ENCODE results near the gene SUPT3H.

SUPT3H gene

GRCh38 chr6:44949596-44950201 is 428.0 kb downstream of the SUPT3H start:
- TF ChIP-seq CTCF (IDR thresholded peaks at IDR 0.05): no peak
- no peaks in the 10 kb centered on the region for H3K27me3 Mint-ChIP-seq (ENCODE audit: low read depth, poor library complexity)
- DNase-seq: no peak
- no peaks in the 10 kb centered on the region for H3K4me1 Mint-ChIP-seq
- no peak overlapping the region for H3K4me3 Mint-ChIP-seq
- no peak overlapping the region for H3K27ac Mint-ChIP-seq
- peaks cover 67% of the 10 kb centered on the region for H3K36me3 Mint-ChIP-seq (ENCODE audit: low read depth)
- peaks cover 60% of the 10 kb centered on the region for H3K9me3 Mint-ChIP-seq

- H3K27me3 Mint-ChIP-seq (ENCODE audit: low read depth, poor library complexity): no peaks in the 10 kb centered on the region
- no peak overlapping the region for H3K27ac Mint-ChIP-seq
- H3K36me3 Mint-ChIP-seq (ENCODE audit: low read depth): peaks cover 62% of the 10 kb centered on the region
- H3K9me3 Mint-ChIP-seq: peaks cover 61% of the 10 kb centered on the region
- no peaks in the 10 kb centered on the region for H3K4me1 Mint-ChIP-seq
- no peak overlapping the region for H3K4me3 Mint-ChIP-seq
- no peak for DNase-seq
- TF ChIP-seq CTCF (IDR thresholded peaks at IDR 0.05): no peak
Measured at GRCh38 chr6:44943541-44943940, 434.2 kb downstream of the SUPT3H start.

GRCh38 chr6:44942798-44943197 is 434.9 kb downstream of the SUPT3H start:
- Mint-ChIP-seq H3K27me3 (ENCODE audit: low read depth, poor library complexity) (no peaks in the 10 kb centered on the region), H3K36me3 (ENCODE audit: low read depth) (peaks cover 60% of the 10 kb centered on the region), H3K27ac (no peak overlapping the region), H3K4me1 (no peaks in the 10 kb centered on the region), H3K9me3 (peaks cover 54% of the 10 kb centered on the region), H3K4me3 (no peak overlapping the region)
- TF ChIP-seq CTCF (IDR thresholded peaks at IDR 0.05): no peak
- no peak for DNase-seq

GRCh38 chr6:44942201-44942600 is 435.5 kb downstream of the SUPT3H start:
- H3K27me3 Mint-ChIP-seq (ENCODE audit: low read depth, poor library complexity): no peaks in the 10 kb centered on the region
- peaks cover 54% of the 10 kb centered on the region for H3K36me3 Mint-ChIP-seq (ENCODE audit: low read depth)

GRCh38 chr6:44940367-44940766 is 437.4 kb downstream of the SUPT3H start:
- H3K27me3 Mint-ChIP-seq (ENCODE audit: low read depth, poor library complexity): no peaks in the 10 kb centered on the region
- H3K27ac Mint-ChIP-seq: no peak overlapping the region
- no peak overlapping the region for H3K4me3 Mint-ChIP-seq
- no peak for TF ChIP-seq CTCF (IDR thresholded peaks at IDR 0.05)
- H3K4me1 Mint-ChIP-seq: no peaks in the 10 kb centered on the region
- peaks cover 37% of the 10 kb centered on the region for H3K36me3 Mint-ChIP-seq (ENCODE audit: low read depth)
- DNase-seq: no peak
- peaks cover 29% of the 10 kb centered on the region for H3K9me3 Mint-ChIP-seq

More at GRCh38 chr6:44942201-44942600, 435.5 kb downstream of the SUPT3H start:
- Mint-ChIP-seq H3K4me3 (no peak overlapping the region), H3K4me1 (no peaks in the 10 kb centered on the region), H3K9me3 (peaks cover 48% of the 10 kb centered on the region), H3K27ac (no peak overlapping the region)
- DNase-seq: no peak
- no peak for TF ChIP-seq CTCF (IDR thresholded peaks at IDR 0.05)

GRCh38 chr6:44935693-44936300 is 441.9 kb downstream of the SUPT3H start:
- DNase-seq: no peak
- Mint-ChIP-seq H3K27ac (peak overlapping the region; percentile 44), H3K4me3 (no peak overlapping the region), H3K4me1 (no peaks in the 10 kb centered on the region), H3K9me3 (no peaks in the 10 kb centered on the region), H3K27me3 (ENCODE audit: low read depth, poor library complexity) (no peaks in the 10 kb centered on the region), H3K36me3 (ENCODE audit: low read depth) (peaks cover 10% of the 10 kb centered on the region)
- no peak for TF ChIP-seq CTCF (IDR thresholded peaks at IDR 0.05)
